Activated CD4-positive, CD25-positive, alpha-beta regulatory T cell (primary cell): ENCODE measurements around the gene LRRC56.

Experiments used
- DNase-seq, 4 experiments: peaks; one replicate each; lab custom pipeline; 2025; lab: John Stamatoyannopoulos, UW

LRRC56 gene

DNA sequence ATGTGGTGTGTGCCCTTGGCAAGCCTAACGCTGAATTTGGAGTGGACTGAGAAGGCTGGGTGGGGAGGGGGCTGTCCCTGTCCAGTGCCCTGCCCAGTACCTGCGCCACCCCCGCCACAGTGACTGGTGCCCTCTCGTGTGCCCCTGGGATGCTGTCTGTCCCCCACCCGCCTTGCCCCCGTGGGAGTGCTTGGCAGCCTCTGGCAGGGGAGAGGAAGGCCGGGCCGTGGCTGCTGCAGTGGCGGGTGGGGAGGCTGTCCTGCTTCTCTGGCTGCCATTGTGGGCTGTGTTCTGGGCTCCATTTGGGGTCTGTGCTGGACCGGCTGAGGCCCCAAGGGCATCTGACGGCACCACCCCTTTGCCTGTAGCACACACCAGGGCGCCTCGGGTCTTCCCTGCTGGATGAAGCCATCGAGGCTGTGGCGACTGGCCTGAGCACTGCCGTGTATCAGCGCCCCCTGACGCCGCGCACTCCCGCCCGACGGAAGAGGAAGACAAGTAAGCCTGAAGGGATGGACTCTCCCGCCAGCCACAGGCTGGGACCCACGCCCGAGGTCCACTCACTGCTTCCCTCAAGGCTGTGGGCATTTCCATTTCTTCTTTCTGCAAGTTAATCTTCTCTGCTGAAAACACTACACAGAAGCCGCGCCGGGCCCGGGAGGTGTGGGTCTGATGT is 60.8 kb downstream of the LRRC56 start:
- DNase-seq, result no peak

DNA sequence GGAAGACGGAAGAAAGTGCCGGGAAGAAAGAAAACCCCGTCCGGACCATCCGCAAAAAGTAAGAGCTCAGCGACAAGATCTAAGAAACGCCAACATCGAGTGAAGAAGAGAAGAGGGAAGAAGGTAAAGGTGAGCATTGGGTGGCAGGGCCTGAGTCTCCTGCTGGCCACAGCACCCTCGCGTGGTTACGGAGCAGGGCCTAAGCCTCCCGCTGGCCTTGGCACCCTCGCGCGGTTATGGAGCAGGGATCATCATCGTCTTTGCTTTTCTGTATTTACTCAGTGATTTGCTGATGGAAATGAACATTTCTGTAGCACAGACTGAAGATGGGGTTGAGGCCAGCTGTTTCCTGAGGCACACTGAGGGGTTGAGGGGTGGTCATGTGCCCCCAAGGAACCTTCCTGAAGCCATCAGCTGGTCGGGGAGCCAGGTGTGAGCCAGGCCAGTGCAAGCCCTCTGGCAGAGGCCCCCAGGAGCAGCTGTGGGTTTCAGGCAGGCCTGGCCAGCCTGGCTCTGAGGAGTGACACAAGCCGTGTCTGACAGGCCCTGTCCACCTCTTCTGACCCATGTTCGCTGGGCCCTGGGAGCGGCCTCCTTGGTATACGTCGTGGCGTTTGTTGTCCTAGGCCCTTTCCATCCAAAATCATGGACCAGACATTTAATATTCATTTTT is 64.4 kb downstream of the LRRC56 start:
- DNase-seq, result no peak

DNA sequence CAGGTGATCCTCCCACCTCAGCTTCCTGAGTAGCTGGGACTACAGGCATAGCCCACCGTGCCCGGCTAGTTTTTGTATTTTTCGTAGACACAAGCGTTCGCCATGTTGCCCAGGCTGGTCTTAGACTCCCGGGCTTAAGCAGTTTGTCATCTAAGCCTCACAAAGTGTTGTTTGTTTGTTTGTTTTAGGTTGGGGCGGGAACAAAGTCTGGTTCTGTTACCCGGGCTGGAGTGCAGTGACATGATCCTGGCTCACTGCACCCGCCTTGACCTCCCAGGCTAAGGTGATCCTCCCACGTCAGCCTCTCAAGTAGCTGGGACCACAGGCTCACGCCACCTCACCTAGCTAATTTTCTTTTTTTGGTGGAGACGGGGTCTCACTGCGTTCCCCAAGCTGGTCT is 65.8 kb downstream of the LRRC56 start:
- no peak for DNase-seq
